Stomach (tissue), 9 donors: ENCODE measurements around the gene RER1. TPM values are rescaled to one million over a fixed set of nuclear protein-coding genes. Genes with fewer than 3 reads are reported as not detected.

Experiments
- DNase-seq, 2 donors: peaks; one replicate each; pipeline versions ENCODE4 v3.0.0 to v3.0.0-alpha.2; 2013 to 2019
- H3K27ac ChIP-seq, 5 donors: fragments of 200-600 bp in 4 of 5; sonication (generic) in 4 of 5; one replicate each; pipeline ENCODE4 v1.5.1; 2013 to 2019; ENCODE audit warnings: mild to moderate bottlenecking in 1 of 5, moderate library complexity in 1 of 5
- H3K27me3 ChIP-seq, 3 donors: fragments of 200-600 bp; sonication (generic); one replicate each; pipeline ENCODE4 v1.5.1; 2017 to 2019; ENCODE audit warnings: mixed run types in 1 of 3
- H3K36me3 ChIP-seq, 4 donors: fragments of 200-600 bp; sonication (generic); 1 replicate in 3 of 4; 2 replicates in 1 of 4; pipeline ENCODE4 v1.5.1; 2016 to 2019
- H3K4me1 ChIP-seq, 4 donors: fragments of 200-600 bp; sonication (generic); one replicate each; pipeline ENCODE4 v1.5.1; 2016 to 2019
- H3K4me3 ChIP-seq, 4 donors: fragments of 200-600 bp; sonication (generic) in 3 of 4; one replicate each; pipeline ENCODE4 v1.5.1; 2016 to 2019; ENCODE audit warnings: mild to moderate bottlenecking in 1 of 4
- H3K9me3 ChIP-seq, 4 donors: fragments of 200-600 bp; sonication (generic); one replicate each; pipeline ENCODE4 v1.5.1; 2016 to 2019
- EP300 ChIP-seq: sonication (generic); formaldehyde crosslinking; IDR thresholded peaks from one replicate; pipeline ENCODE4 v1.6.1; 2017; ENCODE audit warnings: antibody characterized with exemption
- POLR2A ChIP-seq, 4 donors: fragments of 450-650 bp; IDR thresholded peaks; one replicate each; pipeline ENCODE4 v1.6.1; 2016; ENCODE audit warnings: antibody characterized with exemption in 4 of 4, control low read depth in 2 of 4, mild to moderate bottlenecking in 1 of 4, moderate library complexity in 1 of 4
- POLR2AphosphoS5 ChIP-seq, 3 donors: sonication (generic); formaldehyde crosslinking; IDR thresholded peaks; one replicate each; pipeline ENCODE4 v1.6.1; 2016; ENCODE audit warnings: antibody characterized with exemption in 3 of 3
- WGBS, 5 donors: extraction: QIAGEN DNeasy Blood & Tissue Kit in 3 of 5; methylation state at CpG; one replicate each; pipeline versions ENCODE4 v1.1.5 to v1.1.7; 2013 to 2018; 5-methylcytosine and 5-hydroxymethylcytosine counted together
- intact Hi-C: fragments of 100-400 bp; cut with DNase I; formaldehyde crosslinking; loops from one replicate; pipeline ENCODE4 v1.15.1; 2023; ENCODE audit warnings: low total_unique reads
- polyA plus RNA-seq, 3 donors: library from polyadenylated mRNA; stranded (reverse); fragments of 200-250 nt; gene quantifications; one replicate each; pipeline ENCODE4 v1.2.3, GENCODE V29; 2013
- total RNA-seq, 5 donors: library from RNA; depleted of rRNA; stranded (reverse); fragments of >200 nt; gene quantifications; one replicate each; pipeline versions ENCODE4 v1.1.0 to v1.2.3, GENCODE V29; 2014 to 2016
- TF ChIP-seq, protein P1 (sequence below), 7 experiments: fragments of 450-650 bp in 4 of 7; fragments of 200-600 bp in 3 of 7; sonication (generic) in 3 of 7; IDR thresholded peaks; one replicate each; pipeline ENCODE4 v1.5.1; 2016 to 2019; ENCODE audit warnings: antibody characterized with exemption in 7 of 7, control low read depth in 2 of 7, mild to moderate bottlenecking in 1 of 7
- donor health status: healthy with polysubstance abuse.
- donor health status: Bipolar disorder and iron deficiency.
- donor health status: healthy.

RER1 gene
- total and polyA plus RNA-seq, 8 donors: 38.2 to 73.6 (median 66.7) TPM

DNA sequence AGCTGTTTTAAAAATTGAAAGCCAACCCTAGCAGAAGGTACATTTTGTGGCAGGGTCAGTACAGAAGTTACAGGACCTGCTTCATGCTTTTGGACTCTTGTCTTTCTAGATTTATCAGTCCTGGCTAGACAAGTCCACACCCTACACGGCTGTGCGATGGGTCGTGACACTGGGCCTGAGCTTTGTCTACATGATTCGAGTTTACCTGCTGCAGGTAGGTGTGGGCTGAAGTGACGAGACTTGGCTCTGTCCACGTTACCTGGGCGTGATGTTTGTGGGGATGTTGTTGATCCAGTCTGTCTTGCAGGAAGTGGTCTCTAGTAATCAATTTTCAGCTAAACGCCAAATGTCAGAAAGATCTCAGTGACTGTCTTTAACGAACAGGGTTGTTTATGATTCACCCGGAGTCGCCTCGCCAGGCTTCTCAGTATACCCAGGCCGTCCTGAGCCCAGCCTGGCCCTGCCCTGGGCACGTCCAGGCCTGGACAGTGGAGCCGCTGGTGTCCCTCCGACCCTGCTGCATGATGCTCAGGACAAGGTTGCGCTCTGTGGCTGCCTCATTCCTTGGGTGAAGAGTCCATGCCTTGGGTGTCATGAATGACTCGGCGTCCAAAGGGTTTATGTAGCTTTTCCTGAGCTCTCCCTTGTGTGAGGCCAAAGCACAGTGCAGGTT is 5.5 kb downstream of the RER1 start:
- TF ChIP-seq POLR2AphosphoS5 (IDR thresholded peaks at IDR 0.05) (no peak), POLR2A (IDR thresholded peaks at IDR 0.05) (no peak), EP300 (no peak)
- TF ChIP-seq, protein P1, sequence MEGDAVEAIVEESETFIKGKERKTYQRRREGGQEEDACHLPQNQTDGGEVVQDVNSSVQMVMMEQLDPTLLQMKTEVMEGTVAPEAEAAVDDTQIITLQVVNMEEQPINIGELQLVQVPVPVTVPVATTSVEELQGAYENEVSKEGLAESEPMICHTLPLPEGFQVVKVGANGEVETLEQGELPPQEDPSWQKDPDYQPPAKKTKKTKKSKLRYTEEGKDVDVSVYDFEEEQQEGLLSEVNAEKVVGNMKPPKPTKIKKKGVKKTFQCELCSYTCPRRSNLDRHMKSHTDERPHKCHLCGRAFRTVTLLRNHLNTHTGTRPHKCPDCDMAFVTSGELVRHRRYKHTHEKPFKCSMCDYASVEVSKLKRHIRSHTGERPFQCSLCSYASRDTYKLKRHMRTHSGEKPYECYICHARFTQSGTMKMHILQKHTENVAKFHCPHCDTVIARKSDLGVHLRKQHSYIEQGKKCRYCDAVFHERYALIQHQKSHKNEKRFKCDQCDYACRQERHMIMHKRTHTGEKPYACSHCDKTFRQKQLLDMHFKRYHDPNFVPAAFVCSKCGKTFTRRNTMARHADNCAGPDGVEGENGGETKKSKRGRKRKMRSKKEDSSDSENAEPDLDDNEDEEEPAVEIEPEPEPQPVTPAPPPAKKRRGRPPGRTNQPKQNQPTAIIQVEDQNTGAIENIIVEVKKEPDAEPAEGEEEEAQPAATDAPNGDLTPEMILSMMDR (IDR thresholded peaks at IDR 0.05): no peak
- Histone ChIP-seq H3K27me3 (no peaks in the 10 kb centered on the region), H3K9me3 (no peaks in the 10 kb centered on the region), H3K4me3 (no peak overlapping the region), H3K27ac (no peak overlapping the region), H3K4me1 (peaks cover 28 to 44% (median 34%) of the 10 kb centered on the region in 4 donors), H3K36me3 (peaks cover 55 to 89% (median 83%) of the 10 kb centered on the region in 4 donors)
- WGBS, 5 donors: 78 to 87% (median 83%) methylated on average over 16 to 19 of the region's 19 CpGs
- no peak for DNase-seq
- intact Hi-C loops: no loop called here

- Histone ChIP-seq H3K36me3 (peaks cover 71 to 98% (median 92%) of the 10 kb centered on the region in 4 donors), H3K4me1 (peaks cover 14 to 27% (median 17%) of the 10 kb centered on the region in 4 donors), H3K9me3 (no peaks in the 10 kb centered on the region), H3K27me3 (no peaks in the 10 kb centered on the region), H3K27ac (no peak overlapping the region), H3K4me3 (no peak overlapping the region)
- no peak for DNase-seq
- intact Hi-C loops: no loop called here
- TF ChIP-seq EP300 (no peak), POLR2A (IDR thresholded peaks at IDR 0.05) (no peak), POLR2AphosphoS5 (IDR thresholded peaks at IDR 0.05) (no peak)
- TF ChIP-seq, protein P1 (IDR thresholded peaks at IDR 0.05): no peak
- WGBS, 5 donors: 84 to 93% (median 89%) methylated on average over 7 of the region's 7 CpGs
These were observed 7.2 kb downstream of the RER1 start for GRCh38 chr1:2398871-2399270.

DNA sequence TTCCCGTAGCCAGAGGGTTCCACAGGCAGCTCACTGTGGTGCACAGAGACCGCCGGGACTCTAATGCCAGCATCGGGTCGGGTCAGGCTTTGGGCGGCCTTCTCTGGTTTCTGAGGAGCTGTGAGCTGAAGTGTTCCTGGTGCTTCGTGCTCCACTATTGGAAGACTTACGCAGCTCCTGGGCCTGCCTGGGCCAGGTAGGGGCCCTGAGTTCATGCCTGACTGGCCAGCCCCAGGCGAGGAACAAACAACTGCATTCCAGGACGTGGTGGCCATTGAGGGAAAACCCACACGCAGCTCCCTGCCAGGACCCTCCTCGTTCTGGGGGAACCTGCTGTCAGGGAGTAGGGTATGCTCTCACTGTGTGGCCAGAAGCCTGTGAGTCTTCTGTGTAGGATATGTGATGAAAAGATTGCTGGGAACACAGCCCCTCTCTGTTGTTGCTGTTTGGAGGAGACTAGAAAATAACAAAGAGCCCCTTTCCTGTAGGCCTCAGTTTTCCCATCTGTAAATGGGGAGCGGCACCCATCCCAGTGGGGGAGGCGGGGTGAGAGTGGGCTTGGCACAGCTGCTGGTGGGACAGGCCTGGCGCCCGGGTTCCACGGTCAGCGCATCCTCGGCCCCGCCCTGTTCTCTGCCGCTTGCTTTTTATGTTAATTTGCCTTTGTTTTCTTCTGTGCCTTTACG is 8.4 kb downstream of the RER1 start:
- 85 to 91% (median 88%) methylated on average over 19 to 22 of the region's 22 CpGs for WGBS, 5 donors
- no peak overlapping the region for H3K27ac ChIP-seq
- DNase-seq: no peak
- no peaks in the 10 kb centered on the region for H3K9me3 ChIP-seq
- peaks cover 81 to 98% (median 98%) of the 10 kb centered on the region in 4 donors for H3K36me3 ChIP-seq
- H3K4me1 ChIP-seq: peaks cover 3 to 20% (median 5%) of the 10 kb centered on the region in 4 donors
- H3K4me3 ChIP-seq: no peak overlapping the region
- TF ChIP-seq POLR2A (IDR thresholded peaks at IDR 0.05) (no peak), POLR2AphosphoS5 (IDR thresholded peaks at IDR 0.05) (no peak), EP300 (no peak)
- TF ChIP-seq, protein P1 (IDR thresholded peaks at IDR 0.05): no peak
- no peaks in the 10 kb centered on the region for H3K27me3 ChIP-seq
- intact Hi-C loops: no loop called here

DNA sequence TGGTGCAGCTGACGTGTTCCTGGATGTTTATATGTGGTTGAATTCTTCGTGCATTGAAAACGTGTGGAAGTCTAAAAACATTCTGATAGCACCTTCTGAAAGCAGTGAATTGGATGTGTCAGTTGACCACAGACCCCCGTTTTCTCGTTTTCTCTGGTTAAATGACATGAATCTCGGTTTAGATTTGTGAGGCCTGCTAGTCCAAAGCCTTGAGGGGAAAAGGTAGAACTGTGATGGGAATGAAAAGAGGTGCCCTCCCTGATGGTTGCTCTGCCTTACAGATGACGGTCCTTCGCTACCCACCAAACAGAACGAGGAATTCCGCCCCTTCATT is 8.9 kb downstream of the RER1 start:
- 73 to 87% (median 84%) methylated on average over 10 of the region's 10 CpGs for WGBS, 5 donors
- Histone ChIP-seq H3K36me3 (peaks cover 86 to 98% (median 98%) of the 10 kb centered on the region in 4 donors), H3K27me3 (no peaks in the 10 kb centered on the region), H3K4me1 (peaks cover 0 to 15% (median under 1%) of the 10 kb centered on the region in 4 donors), H3K27ac (no peak overlapping the region), H3K4me3 (no peak overlapping the region), H3K9me3 (no peaks in the 10 kb centered on the region)
- intact Hi-C loops: no loop called here
- no peak for DNase-seq
- TF ChIP-seq POLR2A (IDR thresholded peaks at IDR 0.05) (no peak), POLR2AphosphoS5 (IDR thresholded peaks at IDR 0.05) (no peak), EP300 (no peak)
- TF ChIP-seq, protein P1 (IDR thresholded peaks at IDR 0.05): no peak
